AG04450 (cell line): ENCODE results near the gene PCBP4. TPM values are rescaled to one million over a fixed set of nuclear protein-coding genes. Genes with fewer than 3 reads are reported as not detected.

Experiments
- CTCF ChIA-PET: fragments of 300-600, 350-600 bp; formaldehyde crosslinking; extraction: SDS; loops from one replicate; lab custom pipeline; 2022; ENCODE audit warnings: antibody characterized with exemption, inconsistent platforms; lab: Charles Lee
- POLR2A ChIA-PET: fragments of 350-600 bp; formaldehyde crosslinking; extraction: SDS; loops from one replicate; lab custom pipeline; 2021; ENCODE audit warnings: antibody characterized with exemption, inconsistent platforms; lab: Yijun Ruan, JAX
- DNase-seq: peaks from one replicate; pipeline ENCODE4 v3.0.0-alpha.2; 2011; ENCODE audit warnings: low read depth, low spot score
- H3K27ac ChIP-seq: one replicate; pipeline ENCODE4 v1.5.1; 2012; ENCODE audit warnings: low read depth, low read length, control low read depth
- H3K27me3 ChIP-seq: one replicate; pipeline ENCODE4 v1.6.0; 2012; ENCODE audit warnings: low read length; ENCODE audit not compliant: control insufficient read depth, insufficient read depth
- H3K4me3 ChIP-seq: 2 replicates; pipeline ENCODE4 v1.5.1; 2011; ENCODE audit warnings: mild to moderate bottlenecking, low read depth, low read length, control low read depth
- H3K9me3 ChIP-seq: 2 replicates; pipeline ENCODE4 v1.5.1; 2012; ENCODE audit warnings: low read length; ENCODE audit not compliant: control insufficient read depth, insufficient read depth
- CTCF ChIP-seq: IDR thresholded peaks from 2 replicates; pipeline ENCODE4 v1.5.1; 2011; ENCODE audit warnings: low read depth, low read length, control low read depth, inconsistent platforms
- polyA plus RNA-seq: library from polyadenylated mRNA; depleted of rRNA; stranded (reverse); fragments of >200 nt; gene quantifications from 2 replicates; pipeline ENCODE4 v1.2.3, GENCODE V29; 2011

The PCBP4 gene
- polyA plus RNA-seq, 1 experiment = 54.6 TPM

DNA sequence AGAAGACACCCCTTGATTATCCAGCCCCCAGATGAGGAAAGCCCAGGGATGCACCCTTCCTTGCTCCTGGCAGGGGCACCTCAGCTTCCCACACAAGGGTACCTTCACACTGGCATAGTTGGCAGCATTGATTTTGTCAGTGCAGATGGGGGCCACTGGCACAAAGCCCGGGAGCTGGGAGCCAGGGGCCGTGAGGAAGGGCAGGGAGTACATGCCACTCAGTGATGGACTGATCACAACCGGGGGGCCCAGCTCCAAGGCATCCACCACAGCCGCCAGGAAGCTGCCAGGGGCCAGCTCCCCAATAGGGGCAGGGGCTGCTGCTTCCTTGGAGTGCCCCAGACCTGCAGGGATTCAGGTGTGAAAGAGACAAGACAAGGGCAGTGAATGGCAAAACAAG lies 2.6 kb upstream of the PCBP4 start:
- no peak for DNase-seq
- peaks cover 3% of the 10 kb centered on the region; the same call in 1 of the 2 replicates for H3K9me3 ChIP-seq
- no peaks in the 10 kb centered on the region for H3K27me3 ChIP-seq
- CTCF ChIA-PET = interaction anchor here (1.1 to 2.3 kb wide), 3 partner anchors 13 to 28 kb away, joined by 3 to 12 read pairs (median 5); partner anchors contain the start of gene RRP9
- POLR2A ChIA-PET = no interaction called here
- H3K27ac ChIP-seq = no peak overlapping the region
- TF ChIP-seq CTCF = no peak
- H3K4me3 ChIP-seq = no peak overlapping the region

DNA sequence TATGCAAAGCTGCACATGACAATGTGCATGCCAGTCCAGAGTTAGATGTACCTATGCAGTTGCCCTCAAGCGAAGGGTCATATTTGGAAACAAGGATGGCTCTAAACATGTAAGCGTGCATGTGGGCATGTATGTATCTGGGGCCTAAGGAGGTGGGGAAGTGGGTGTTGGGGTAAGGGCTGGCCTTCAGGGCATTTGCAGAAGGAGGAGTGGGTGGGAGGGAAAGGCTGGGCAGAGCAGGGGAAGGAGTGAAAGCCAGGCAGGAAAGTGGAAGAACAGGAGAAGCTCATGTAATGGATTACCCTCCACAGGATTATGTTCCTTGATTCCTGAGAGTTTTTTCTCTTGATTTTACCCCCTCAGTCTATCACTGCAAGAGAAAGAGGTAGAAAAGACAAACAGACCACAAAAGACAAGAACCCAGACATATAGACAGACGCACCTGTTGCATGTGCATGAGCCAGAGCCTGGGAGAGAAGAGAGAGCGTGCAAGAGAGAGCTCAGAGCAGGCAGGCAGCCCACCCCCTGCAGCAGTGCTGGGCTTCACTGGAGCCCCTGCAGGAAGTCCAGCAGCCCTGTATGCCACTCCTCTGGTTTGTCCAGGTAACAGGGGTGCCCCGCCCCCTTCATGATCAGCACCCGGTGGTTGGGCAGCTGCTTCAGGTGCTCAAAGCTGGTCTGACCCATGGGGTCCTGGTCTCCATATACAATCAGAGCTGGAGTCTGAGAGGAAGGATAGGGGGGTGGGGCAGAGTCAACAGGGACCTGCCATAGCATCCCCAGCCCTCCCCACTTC lies 1.8 kb upstream of the PCBP4 start:
- no peaks in the 10 kb centered on the region for H3K27me3 ChIP-seq
- H3K4me3 ChIP-seq = peak overlapping the region; percentile 66; the same call in 1 of the 2 replicates
- ChIA-PET POLR2A (interaction anchor here (0.9 to 1.8 kb wide), 2 partner anchors 14 to 26 kb away, joined by 4 to 5 read pairs; partner anchors contain the start of genes ACY1 and PARP3), CTCF (interaction anchor here (1.1 to 2.3 kb wide), 4 partner anchors 12 to 28 kb away, joined by 3 to 12 read pairs (median 4); partner anchors contain the start of genes ACY1 and RRP9)
- no peaks in the 10 kb centered on the region; the same call in 1 of the 2 replicates for H3K9me3 ChIP-seq
- no peak for TF ChIP-seq CTCF
- H3K27ac ChIP-seq = no peak overlapping the region
- DNase-seq = no peak

- TF ChIP-seq CTCF = no peak
- Histone ChIP-seq H3K9me3 (no peaks in the 10 kb centered on the region), H3K27me3 (no peaks in the 10 kb centered on the region), H3K27ac (peak overlapping the region; percentile 61), H3K4me3 (peak overlapping the region; percentile 66)
- ChIA-PET POLR2A (interaction anchor here (0.9 to 1.8 kb wide), 3 partner anchors 15 to 26 kb away, joined by 3 to 5 read pairs (median 4); partner anchors contain the start of genes ACY1 and PARP3), CTCF (interaction anchor here (1.2 to 3.6 kb wide), 2 partner anchors 15 to 26 kb away, joined by 3 to 24 read pairs; partner anchors contain the start of genes ACY1, PARP3 and RRP9)
- DNase-seq = no peak
Measured at GRCh38 chr3:51968170-51968775, 1.0 kb upstream of the PCBP4 start.

DNA sequence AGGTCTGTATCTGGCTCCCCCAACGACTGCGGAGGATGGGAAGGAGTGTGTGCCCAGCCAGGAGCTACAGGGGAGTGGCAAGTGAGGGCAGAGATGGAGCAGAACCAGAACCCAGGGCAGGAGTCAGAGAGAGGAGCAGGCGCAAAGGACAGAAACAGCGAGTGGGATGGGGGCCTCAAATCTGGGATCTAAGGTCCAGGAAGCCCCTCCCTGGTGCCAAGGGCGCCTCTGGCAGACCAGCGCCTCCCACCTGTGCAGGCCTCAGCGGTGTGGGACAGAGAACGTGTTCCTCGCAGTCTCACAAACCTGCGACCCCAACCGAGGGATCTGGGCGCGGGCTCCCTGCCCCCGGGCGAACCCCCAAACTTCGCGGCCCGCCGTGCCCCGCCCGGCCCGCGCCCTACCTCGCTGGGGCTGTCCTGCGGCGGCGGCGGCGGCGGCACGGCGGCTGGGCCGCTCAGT lies 301 bp downstream of the PCBP4 start:
- ChIA-PET CTCF (interaction anchor here (0.6 to 3.6 kb wide), 3 partner anchors 16 to 1385 kb away, joined by 3 to 24 read pairs (median 4); partner anchors contain the start of genes ACY1, PARP3 and RRP9), POLR2A (interaction anchor here (0.6 to 1.3 kb wide), 3 partner anchors 25 to 47 kb away, joined by 3 to 7 read pairs (median 3); partner anchors contain the start of genes PARP3, RPL29 and RRP9)
- no peak for TF ChIP-seq CTCF
- Histone ChIP-seq H3K4me3 (peak overlapping the region; percentile 78), H3K27me3 (no peaks in the 10 kb centered on the region), H3K9me3 (no peaks in the 10 kb centered on the region), H3K27ac (no peak overlapping the region)
- no peak for DNase-seq
